KMS-11 (cell line): ENCODE data around the gene PDE3B.
"Not testable (repeated sequence)": the region's sequence is repeated elsewhere in the genome, so short reads cannot be mapped to it uniquely, and the experiment has no call there.

Experiments used
- H2AFZ ChIP-seq: fragments of 200-600 bp; sonication (generic); 2 replicates; pipeline ENCODE4 v1.6.1; 2016; ENCODE audit warnings: antibody characterized with exemption, mixed run types, low read depth
- H3K27ac ChIP-seq: fragments of 200-600 bp; sonication (generic); 2 replicates; pipeline ENCODE4 v1.6.1; 2016; ENCODE audit warnings: mild to moderate bottlenecking, mixed run types
- H3K27me3 ChIP-seq: fragments of 200-600 bp; sonication (generic); 2 replicates; pipeline ENCODE4 v1.6.1; 2017; ENCODE audit warnings: mild to moderate bottlenecking, low read depth, mixed run types, moderate library complexity; ENCODE audit not compliant: insufficient read depth
- H3K36me3 ChIP-seq: fragments of 200-600 bp; sonication (generic); 2 replicates; pipeline ENCODE4 v1.6.1; 2017; ENCODE audit warnings: mild to moderate bottlenecking, mixed run types; ENCODE audit not compliant: insufficient read depth
- H3K4me1 ChIP-seq: fragments of 200-600 bp; sonication (generic); 2 replicates; pipeline ENCODE4 v1.6.1; 2016; ENCODE audit warnings: mild to moderate bottlenecking, low read depth, mixed run types; ENCODE audit not compliant: poor library complexity, severe bottlenecking
- H3K4me2 ChIP-seq: fragments of 200-600 bp; sonication (generic); 2 replicates; pipeline ENCODE4 v1.7.0; 2016; ENCODE audit warnings: mild to moderate bottlenecking, mixed run types
- H3K4me3 ChIP-seq: fragments of 200-600 bp; sonication (generic); IDR thresholded peaks from 2 replicates; pipeline ENCODE4 v1.6.1; 2017; ENCODE audit warnings: low read depth, low read length, mixed read lengths; ENCODE audit not compliant: insufficient read depth
- H3K79me2 ChIP-seq: fragments of 200-600 bp; sonication (generic); 2 replicates; pipeline ENCODE4 v1.6.1; 2016; ENCODE audit warnings: low read depth, mixed run types; ENCODE audit not compliant: insufficient read depth
- H3K9ac ChIP-seq: fragments of 200-600 bp; sonication (generic); 2 replicates; pipeline ENCODE4 v1.6.1; 2016; ENCODE audit warnings: mild to moderate bottlenecking, mixed run types
- H4K20me1 ChIP-seq: fragments of 200-600 bp; sonication (generic); 2 replicates; pipeline ENCODE4 v1.6.1; 2016; ENCODE audit warnings: mild to moderate bottlenecking, mixed run types; ENCODE audit not compliant: insufficient read depth
- TF ChIP-seq, protein P1 (sequence below): fragments of 200-600 bp; sonication (generic); conservative IDR thresholded peaks from 2 replicates; pipeline ENCODE4 v1.6.1; 2017; ENCODE audit warnings: low read depth, mild to moderate bottlenecking, antibody characterized with exemption, low read length, moderate library complexity, mixed read lengths

The PDE3B gene

DNA sequence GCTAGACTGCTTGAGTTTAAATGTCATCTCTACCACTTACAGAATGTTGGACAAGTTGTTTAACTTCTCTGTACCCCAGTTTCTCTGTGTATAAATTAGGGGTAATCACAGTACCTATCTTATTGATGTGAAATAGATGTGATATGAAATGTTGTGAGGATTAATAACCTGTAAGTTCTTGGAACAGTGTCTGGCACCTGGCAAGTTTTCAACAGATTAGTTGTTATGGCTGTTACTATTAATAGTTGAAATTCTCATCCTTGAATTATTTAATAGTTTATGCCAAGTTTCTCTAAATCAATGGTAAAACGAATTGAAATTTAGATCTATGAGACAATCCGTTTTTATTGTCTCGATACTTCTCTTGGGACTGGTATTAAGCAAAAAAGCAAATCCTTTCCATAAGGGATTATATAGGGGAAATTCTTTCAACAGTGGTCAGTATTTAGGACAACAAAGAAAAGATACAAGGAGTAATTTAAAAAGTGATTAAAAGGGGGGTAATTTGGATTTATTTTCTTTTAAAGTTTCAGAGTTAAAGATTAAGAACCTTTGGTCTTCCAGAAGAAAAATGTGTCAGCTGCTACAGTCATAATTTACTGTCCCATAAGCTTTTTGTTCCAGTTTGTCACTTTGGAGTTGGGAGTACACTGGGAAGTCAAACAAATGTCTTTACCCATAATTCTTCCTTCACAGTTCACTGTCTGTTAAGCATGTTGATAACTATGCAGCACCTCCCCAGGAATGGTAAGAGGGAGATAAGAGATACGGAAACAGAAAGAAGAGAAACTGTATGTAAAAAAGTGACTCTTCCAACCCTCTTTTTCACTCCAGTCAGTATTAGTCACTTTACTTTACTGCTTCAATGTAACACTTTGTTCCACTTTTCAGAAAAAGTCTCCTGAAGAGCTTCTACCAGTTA, 13.2 kb downstream of the PDE3B start:
- H3K4me3 ChIP-seq = no peak overlapping the region
- H3K4me1 ChIP-seq = peaks cover 14% of the 10 kb centered on the region
- no peak overlapping the region for H3K9ac ChIP-seq
- TF ChIP-seq, protein P1, sequence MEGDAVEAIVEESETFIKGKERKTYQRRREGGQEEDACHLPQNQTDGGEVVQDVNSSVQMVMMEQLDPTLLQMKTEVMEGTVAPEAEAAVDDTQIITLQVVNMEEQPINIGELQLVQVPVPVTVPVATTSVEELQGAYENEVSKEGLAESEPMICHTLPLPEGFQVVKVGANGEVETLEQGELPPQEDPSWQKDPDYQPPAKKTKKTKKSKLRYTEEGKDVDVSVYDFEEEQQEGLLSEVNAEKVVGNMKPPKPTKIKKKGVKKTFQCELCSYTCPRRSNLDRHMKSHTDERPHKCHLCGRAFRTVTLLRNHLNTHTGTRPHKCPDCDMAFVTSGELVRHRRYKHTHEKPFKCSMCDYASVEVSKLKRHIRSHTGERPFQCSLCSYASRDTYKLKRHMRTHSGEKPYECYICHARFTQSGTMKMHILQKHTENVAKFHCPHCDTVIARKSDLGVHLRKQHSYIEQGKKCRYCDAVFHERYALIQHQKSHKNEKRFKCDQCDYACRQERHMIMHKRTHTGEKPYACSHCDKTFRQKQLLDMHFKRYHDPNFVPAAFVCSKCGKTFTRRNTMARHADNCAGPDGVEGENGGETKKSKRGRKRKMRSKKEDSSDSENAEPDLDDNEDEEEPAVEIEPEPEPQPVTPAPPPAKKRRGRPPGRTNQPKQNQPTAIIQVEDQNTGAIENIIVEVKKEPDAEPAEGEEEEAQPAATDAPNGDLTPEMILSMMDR = no peak
- peaks cover 8% of the 10 kb centered on the region for H4K20me1 ChIP-seq
- H3K27me3 ChIP-seq = no peaks in the 10 kb centered on the region
- peaks cover 84% of the 10 kb centered on the region for H3K79me2 ChIP-seq
- no peak overlapping the region for H3K27ac ChIP-seq
- no peak overlapping the region for H3K4me2 ChIP-seq
- H3K36me3 ChIP-seq = peaks cover 9% of the 10 kb centered on the region; the same call in 1 of the 2 replicates
- H2AFZ ChIP-seq = no peak overlapping the region

DNA sequence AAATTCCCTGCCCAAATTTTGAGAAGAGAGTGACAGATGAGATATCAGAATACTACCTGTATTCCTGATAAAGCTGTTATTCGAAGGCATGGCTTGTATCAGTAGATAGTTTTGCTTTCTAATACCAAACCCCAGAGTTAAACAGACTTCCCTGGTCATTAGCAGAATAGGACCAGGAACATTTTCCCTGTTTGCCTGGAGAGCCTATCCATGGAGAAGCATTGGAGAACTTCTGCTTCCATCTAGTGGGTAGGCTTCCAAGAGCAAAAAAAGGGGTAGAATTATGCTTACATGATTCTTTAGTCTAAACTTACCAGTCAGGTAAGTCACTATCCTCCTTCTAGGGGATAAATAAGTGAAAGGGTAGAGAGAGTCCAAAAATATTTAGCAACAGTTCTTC, 14.2 kb downstream of the PDE3B start:
- H4K20me1 ChIP-seq = peaks cover 4% of the 10 kb centered on the region
- no peak overlapping the region for H3K9ac ChIP-seq
- no peak overlapping the region for H3K4me2 ChIP-seq
- TF ChIP-seq, protein P1 = no peak
- H3K36me3 ChIP-seq = peaks cover 6% of the 10 kb centered on the region; the same call in 1 of the 2 replicates
- peaks cover 7% of the 10 kb centered on the region for H3K4me1 ChIP-seq
- H2AFZ ChIP-seq = no peak overlapping the region
- H3K4me3 ChIP-seq = no peak overlapping the region
- no peak overlapping the region for H3K27ac ChIP-seq
- H3K79me2 ChIP-seq = peaks cover 74% of the 10 kb centered on the region
- H3K27me3 ChIP-seq = no peaks in the 10 kb centered on the region

DNA sequence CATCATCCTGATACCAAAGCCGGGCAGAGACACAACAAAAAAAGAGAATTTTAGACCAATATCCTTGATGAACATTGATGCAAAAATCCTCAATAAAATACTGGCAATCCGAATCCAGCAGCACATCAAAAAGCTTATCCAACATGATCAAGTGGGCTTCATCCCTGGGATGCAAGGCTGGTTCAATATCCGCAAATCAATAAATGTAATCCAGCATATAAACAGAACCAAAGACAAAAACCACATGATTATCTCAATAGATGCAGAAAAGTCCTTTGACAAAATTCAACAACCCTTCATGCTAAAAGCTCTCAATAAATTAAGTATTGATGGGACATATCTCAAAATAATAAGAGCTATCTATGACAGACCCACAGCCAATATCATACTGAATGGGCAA, 21.3 kb downstream of the PDE3B start:
- peaks cover 16% of the 10 kb centered on the region; the same call in 1 of the 2 replicates for H3K79me2 ChIP-seq
- not testable (repeated sequence) for H4K20me1 ChIP-seq, H3K36me3 ChIP-seq, H2AFZ ChIP-seq, H3K4me2 ChIP-seq, H3K4me3 ChIP-seq, H3K9ac ChIP-seq, H3K27me3 ChIP-seq, H3K27ac ChIP-seq, H3K4me1 ChIP-seq

DNA sequence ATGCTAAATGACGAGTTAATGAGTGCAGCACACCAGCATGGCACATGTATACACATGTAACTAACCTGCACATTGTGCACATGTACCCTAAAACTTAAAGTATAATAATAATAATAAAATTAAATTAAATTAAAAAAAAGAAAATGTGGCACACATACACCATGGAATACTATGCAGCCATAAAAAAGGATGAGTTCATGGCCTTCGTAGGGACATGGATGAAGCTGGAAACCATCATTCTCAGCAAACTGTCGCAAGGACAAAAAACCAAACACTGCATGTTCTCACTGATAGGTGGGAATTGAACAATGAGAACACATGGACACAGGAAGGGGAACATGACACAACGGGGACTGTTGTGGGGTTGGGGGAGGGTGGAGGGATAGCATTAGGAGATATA, 23.7 kb downstream of the PDE3B start:
- not testable (repeated sequence) for H2AFZ ChIP-seq, H4K20me1 ChIP-seq, H3K4me1 ChIP-seq, H3K27ac ChIP-seq, H3K27me3 ChIP-seq, H3K36me3 ChIP-seq, H3K4me2 ChIP-seq, H3K4me3 ChIP-seq, H3K9ac ChIP-seq
- H3K79me2 ChIP-seq = peaks cover 31% of the 10 kb centered on the region; the same call in 1 of the 2 replicates

DNA sequence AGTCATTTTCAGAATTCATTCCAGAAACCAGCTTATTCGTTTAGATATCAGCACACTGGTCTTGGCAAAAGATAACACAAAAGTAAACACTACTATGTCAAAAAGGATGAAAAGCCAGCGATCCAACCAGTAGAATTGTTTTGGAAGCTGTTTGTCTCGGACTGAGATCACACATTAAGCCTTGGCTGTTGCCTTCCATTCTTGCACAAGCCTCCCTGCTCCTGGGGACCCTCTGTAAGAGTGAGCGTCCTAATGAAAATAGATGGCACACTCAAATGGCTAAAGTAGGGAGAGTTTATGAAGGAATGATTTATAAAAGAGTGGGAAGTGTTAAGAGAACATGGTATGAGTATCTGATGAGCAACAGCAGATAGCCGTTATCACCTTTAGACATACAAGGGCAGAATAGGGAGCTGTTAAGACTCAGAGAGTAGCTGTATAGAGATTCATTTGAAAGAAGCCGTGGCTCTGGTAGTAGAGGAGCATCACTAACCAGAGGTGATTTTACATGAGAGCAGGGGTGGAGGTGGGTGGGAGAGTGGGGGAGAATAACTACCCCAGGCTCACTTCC, 25.2 kb downstream of the PDE3B start:
- no peak overlapping the region for H3K9ac ChIP-seq
- no peak overlapping the region for H3K27ac ChIP-seq
- H3K79me2 ChIP-seq = peaks cover 42% of the 10 kb centered on the region; the same call in 1 of the 2 replicates
- no peaks in the 10 kb centered on the region for H3K36me3 ChIP-seq
- no peak overlapping the region for H3K4me3 ChIP-seq
- H3K4me2 ChIP-seq = no peak overlapping the region
- TF ChIP-seq, protein P1 = no peak
- no peak overlapping the region for H2AFZ ChIP-seq
- H3K4me1 ChIP-seq = no peaks in the 10 kb centered on the region
- H3K27me3 ChIP-seq = no peaks in the 10 kb centered on the region
- no peaks in the 10 kb centered on the region for H4K20me1 ChIP-seq
